Measurements from ENCODE around the gene PEPD. TPM values are rescaled to one million over a fixed set of nuclear protein-coding genes. Genes with fewer than 3 reads are reported as not detected.

PEPD gene
- total RNA-seq, 2 donors from 2014 or later: 52.2 to 67.9 TPM

DNA sequence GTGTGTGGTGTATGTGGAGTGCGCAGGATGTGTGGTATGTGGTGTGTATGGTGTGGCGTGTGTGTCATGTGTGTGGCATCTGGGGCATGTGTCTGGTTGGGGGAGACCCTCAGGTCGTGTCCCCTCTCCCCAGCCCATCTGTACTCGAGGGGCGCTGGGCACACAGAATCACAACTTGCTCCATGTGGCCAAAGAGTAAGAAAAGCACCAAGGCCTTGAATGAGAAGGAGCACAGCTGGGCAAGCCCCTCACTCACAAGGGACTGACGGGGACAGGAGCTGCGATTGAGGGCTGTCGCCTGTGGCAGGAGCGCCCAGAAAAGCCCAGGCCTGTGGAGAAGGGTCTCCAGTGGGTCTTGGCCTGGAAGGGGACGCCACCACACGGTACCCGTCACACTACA lies 62.8 kb downstream of the PEPD start:
- Mint-ChIP-seq H3K4me3 (no peak overlapping the region), H3K27me3 (ENCODE audit: insufficient read depth) (no peaks in the 10 kb centered on the region), H3K27ac (peak overlapping the region; percentile 18), H3K9me3 (no peaks in the 10 kb centered on the region), H3K4me1 (peaks cover 5% of the 10 kb centered on the region), H3K36me3 (ENCODE audit: low read depth) (peaks cover 6% of the 10 kb centered on the region)
- TF ChIP-seq, protein P1, sequence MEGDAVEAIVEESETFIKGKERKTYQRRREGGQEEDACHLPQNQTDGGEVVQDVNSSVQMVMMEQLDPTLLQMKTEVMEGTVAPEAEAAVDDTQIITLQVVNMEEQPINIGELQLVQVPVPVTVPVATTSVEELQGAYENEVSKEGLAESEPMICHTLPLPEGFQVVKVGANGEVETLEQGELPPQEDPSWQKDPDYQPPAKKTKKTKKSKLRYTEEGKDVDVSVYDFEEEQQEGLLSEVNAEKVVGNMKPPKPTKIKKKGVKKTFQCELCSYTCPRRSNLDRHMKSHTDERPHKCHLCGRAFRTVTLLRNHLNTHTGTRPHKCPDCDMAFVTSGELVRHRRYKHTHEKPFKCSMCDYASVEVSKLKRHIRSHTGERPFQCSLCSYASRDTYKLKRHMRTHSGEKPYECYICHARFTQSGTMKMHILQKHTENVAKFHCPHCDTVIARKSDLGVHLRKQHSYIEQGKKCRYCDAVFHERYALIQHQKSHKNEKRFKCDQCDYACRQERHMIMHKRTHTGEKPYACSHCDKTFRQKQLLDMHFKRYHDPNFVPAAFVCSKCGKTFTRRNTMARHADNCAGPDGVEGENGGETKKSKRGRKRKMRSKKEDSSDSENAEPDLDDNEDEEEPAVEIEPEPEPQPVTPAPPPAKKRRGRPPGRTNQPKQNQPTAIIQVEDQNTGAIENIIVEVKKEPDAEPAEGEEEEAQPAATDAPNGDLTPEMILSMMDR (conservative IDR thresholded peaks at IDR 0.05): no peak
- no peaks in the 10 kb centered on the region for H3K9me3 ChIP-seq (ENCODE audit: control insufficient read depth, low read length)
- no peak overlapping the region for H3K4me3 ChIP-seq (ENCODE audit: low read length)
- no peaks in the 10 kb centered on the region for H3K4me1 ChIP-seq (ENCODE audit: control insufficient read depth, insufficient read depth, low read length)
- peak; percentile 28 for DNase-seq
- peaks cover 21% of the 10 kb centered on the region for H3K36me3 ChIP-seq (ENCODE audit: control insufficient read depth, insufficient read depth, low read length)
- no peak overlapping the region for H3K9ac ChIP-seq (ENCODE audit: extremely low read depth, low read length, poor library complexity, severe bottlenecking)
- 92 to 94% methylated on average over 3 to 12 of the region's 12 CpGs for WGBS, 2 experiments (ENCODE audit: insufficient coverage in 1 of 2, insufficient read length in 1 of 2)
- no peaks in the 10 kb centered on the region for H3K27me3 ChIP-seq (ENCODE audit: control insufficient read depth, insufficient read depth, low read length, poor library complexity, severe bottlenecking)
- peak overlapping the region; percentile 2 for H3K27ac ChIP-seq (ENCODE audit: low read depth, low read length)

DNA sequence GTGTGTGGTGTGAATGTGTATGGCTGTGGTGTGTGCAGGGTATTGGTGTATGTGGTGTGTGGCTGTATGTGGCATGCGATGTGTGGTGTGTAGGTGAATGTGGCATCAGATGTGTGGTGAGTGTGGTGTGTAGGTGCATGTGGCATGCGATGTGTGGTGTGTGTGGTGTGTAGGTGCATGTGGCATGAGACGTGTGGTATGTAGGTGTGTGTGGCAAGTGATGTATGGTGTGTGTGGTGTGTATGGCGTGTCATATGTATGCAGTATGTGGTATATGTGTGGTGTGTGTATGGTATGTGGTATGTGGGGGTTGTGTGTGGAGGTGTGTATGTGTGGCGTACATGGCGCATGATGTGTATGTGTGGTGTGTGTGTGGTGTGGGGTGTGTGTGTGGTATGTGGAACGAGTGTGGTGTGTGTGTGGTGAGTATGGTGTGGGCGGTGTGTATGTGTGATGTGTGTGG lies 63.4 kb downstream of the PEPD start:
- DNase-seq: peak; percentile 18
- H3K27me3 Mint-ChIP-seq (ENCODE audit: insufficient read depth): no peaks in the 10 kb centered on the region
- Histone ChIP-seq H3K9me3 (ENCODE audit: control insufficient read depth, low read length) (no peaks in the 10 kb centered on the region), H3K27me3 (ENCODE audit: control insufficient read depth, insufficient read depth, low read length, poor library complexity, severe bottlenecking) (no peaks in the 10 kb centered on the region), H3K4me3 (ENCODE audit: low read length) (no peak overlapping the region), H3K9ac (ENCODE audit: extremely low read depth, low read length, poor library complexity, severe bottlenecking) (no peak overlapping the region), H3K4me1 (ENCODE audit: control insufficient read depth, insufficient read depth, low read length) (no peaks in the 10 kb centered on the region), H3K27ac (ENCODE audit: low read depth, low read length) (no peak overlapping the region), H3K36me3 (ENCODE audit: control insufficient read depth, insufficient read depth, low read length) (peaks cover 17% of the 10 kb centered on the region)
- TF ChIP-seq, protein P1 (conservative IDR thresholded peaks at IDR 0.05): no peak
- peaks cover 5% of the 10 kb centered on the region for H3K4me1 Mint-ChIP-seq
- H3K9me3 Mint-ChIP-seq: no peaks in the 10 kb centered on the region
- H3K27ac Mint-ChIP-seq: no peak overlapping the region
- peaks cover 4% of the 10 kb centered on the region for H3K36me3 Mint-ChIP-seq (ENCODE audit: low read depth)
- 88 to 95% methylated on average over 4 to 8 of the region's 8 CpGs for WGBS, 2 experiments (ENCODE audit: insufficient coverage in 1 of 2, insufficient read length in 1 of 2)
- no peak overlapping the region for H3K4me3 Mint-ChIP-seq

DNA sequence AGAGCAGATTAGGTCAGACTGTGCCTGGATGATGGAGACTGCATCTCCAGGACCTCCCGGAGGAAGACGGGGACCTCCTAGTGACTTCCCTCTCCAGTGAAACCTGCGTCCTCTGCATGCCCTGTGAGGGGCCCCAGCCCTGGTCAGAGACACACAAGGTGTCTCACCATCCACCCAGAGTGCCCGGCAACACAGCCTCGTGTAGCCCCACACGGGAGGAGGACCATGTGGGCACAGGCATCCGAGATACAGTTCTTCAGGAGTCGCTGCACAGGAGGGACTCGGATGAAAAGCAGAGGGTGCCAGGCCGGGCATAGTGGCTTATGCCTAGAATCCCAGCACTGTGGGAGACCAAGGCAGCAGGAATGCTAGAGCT lies 64.8 kb downstream of the PEPD start:
- Histone ChIP-seq H3K36me3 (ENCODE audit: control insufficient read depth, insufficient read depth, low read length) (peaks cover 7% of the 10 kb centered on the region), H3K4me3 (ENCODE audit: low read length) (no peak overlapping the region), H3K9me3 (ENCODE audit: control insufficient read depth, low read length) (no peaks in the 10 kb centered on the region), H3K9ac (ENCODE audit: extremely low read depth, low read length, poor library complexity, severe bottlenecking) (no peak overlapping the region), H3K27ac (ENCODE audit: low read depth, low read length) (no peak overlapping the region), H3K4me1 (ENCODE audit: control insufficient read depth, insufficient read depth, low read length) (no peaks in the 10 kb centered on the region), H3K27me3 (ENCODE audit: control insufficient read depth, insufficient read depth, low read length, poor library complexity, severe bottlenecking) (no peaks in the 10 kb centered on the region)
- H3K27me3 Mint-ChIP-seq (ENCODE audit: insufficient read depth): no peaks in the 10 kb centered on the region
- no peak overlapping the region for H3K4me3 Mint-ChIP-seq
- H3K27ac Mint-ChIP-seq: no peak overlapping the region
- peaks cover 3% of the 10 kb centered on the region for H3K36me3 Mint-ChIP-seq (ENCODE audit: low read depth)
- H3K4me1 Mint-ChIP-seq: peaks cover 5% of the 10 kb centered on the region
- H3K9me3 Mint-ChIP-seq: no peaks in the 10 kb centered on the region
- 85 to 94% methylated on average over 6 to 10 of the region's 10 CpGs for WGBS, 2 experiments (ENCODE audit: insufficient coverage in 1 of 2, insufficient read length in 1 of 2)
- TF ChIP-seq, protein P1 (conservative IDR thresholded peaks at IDR 0.05): no peak
- DNase-seq: no peak

Measured in endodermal cell (in vitro differentiated cells).